Epithelial cell of alveolus of lung (primary cell): ENCODE data around the gene HPS3. TPM values are rescaled to one million over a fixed set of nuclear protein-coding genes. Genes with fewer than 3 reads are reported as not detected.

Experiments
- total RNA-seq: library from RNA; depleted of rRNA; stranded (reverse); fragments of >200 nt; gene quantifications from 2 replicates; pipeline ENCODE4 v1.2.1, GENCODE V29; 2015

HPS3 gene, protein sequence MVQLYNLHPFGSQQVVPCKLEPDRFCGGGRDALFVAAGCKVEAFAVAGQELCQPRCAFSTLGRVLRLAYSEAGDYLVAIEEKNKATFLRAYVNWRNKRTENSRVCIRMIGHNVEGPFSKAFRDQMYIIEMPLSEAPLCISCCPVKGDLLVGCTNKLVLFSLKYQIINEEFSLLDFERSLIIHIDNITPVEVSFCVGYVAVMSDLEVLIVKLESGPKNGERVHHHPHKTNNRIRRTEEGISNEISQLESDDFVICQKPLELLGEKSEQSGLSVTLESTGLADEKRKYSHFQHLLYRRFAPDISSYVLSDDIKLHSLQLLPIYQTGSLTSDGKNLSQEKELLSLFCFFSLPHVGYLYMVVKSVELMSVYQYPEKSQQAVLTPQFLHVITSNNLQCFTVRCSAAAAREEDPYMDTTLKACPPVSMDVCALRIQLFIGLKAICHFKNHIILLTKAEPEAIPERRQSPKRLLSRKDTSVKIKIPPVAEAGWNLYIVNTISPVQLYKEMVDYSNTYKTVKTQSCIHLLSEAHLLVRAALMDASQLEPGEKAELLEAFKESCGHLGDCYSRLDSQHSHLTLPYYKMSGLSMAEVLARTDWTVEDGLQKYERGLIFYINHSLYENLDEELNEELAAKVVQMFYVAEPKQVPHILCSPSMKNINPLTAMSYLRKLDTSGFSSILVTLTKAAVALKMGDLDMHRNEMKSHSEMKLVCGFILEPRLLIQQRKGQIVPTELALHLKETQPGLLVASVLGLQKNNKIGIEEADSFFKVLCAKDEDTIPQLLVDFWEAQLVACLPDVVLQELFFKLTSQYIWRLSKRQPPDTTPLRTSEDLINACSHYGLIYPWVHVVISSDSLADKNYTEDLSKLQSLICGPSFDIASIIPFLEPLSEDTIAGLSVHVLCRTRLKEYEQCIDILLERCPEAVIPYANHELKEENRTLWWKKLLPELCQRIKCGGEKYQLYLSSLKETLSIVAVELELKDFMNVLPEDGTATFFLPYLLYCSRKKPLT
- 22.3 and 27.7 TPM in 2 replicates for total RNA-seq

DNA sequence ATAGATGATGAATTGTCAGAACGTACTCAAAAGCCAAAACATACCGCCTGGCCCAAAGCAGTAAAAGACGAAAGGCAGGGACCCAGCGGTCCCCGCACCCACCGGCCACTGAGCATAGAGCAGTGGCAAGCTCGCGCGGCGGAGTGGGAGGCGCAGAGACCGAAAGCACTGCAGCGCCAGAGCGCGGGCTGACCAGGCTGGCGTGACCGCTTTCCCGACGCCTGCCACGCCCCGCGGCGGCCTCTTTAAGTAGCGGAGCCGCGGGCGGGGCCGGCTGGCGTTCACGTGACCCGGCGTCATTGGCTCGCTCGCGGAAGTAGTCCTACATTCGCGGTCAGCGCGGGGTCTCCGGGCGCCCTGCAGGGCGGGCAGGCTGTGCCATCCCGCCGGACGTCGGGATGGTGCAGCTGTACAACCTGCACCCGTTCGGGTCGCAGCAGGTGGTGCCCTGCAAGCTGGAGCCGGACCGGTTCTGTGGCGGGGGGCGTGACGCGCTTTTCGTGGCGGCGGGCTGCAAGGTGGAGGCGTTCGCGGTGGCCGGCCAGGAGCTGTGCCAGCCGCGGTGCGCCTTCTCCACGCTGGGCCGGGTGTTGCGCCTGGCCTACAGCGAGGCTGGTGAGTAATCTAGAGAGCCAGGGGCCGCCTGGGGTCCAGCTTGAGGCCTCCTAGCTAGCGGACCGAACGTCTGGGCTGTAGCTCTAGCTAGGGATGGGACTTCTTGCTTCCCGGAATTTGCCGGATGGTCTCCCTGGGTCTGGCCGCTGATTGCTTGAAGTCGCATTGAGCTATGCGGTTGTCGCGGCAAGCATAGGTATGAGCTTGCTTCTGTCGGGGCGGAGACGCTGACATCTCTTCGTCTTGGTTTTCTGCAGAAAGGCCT lies at the start of gene HPS3:
TSS of gene HPS3 (plus strand) at position 313 of the 880 bp plus-strand sequence. CDS start at position 399, 86 bp downstream.

DNA sequence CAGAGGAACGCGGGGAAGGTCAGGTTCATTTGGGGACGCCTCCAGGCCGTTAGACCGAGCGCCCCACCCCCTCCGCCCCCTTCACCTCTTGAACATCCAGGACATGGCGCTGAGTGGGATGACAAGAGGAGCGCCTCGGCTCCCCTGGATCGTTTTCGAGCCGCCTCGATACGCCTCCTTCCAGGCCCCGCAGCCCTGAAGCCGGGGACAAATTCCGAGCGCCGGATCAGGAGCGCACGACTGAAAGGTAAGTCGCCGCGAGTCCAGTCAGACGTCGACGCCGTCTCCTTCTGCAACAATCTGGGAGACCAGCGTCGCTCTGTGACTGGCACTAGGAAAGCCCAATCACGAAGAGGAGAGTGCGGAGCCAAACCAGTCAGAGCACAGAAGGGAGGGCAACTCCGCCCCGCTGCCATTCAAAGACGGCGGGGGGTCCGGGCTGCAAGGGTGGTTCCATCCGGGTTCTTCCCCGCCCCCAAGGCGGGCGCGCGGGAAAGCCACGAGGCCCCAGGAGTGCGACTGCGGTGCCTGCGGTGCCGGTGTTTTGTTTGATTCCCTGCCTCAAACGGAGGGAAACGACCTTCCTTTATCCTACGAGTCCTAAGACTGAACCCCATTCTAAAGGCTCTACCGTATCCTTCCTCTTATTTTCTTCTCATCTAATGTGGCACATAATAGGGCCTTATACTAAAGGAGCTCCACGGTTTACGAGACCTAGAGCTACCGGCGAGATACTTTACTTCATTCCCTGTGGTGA lies 43.0 kb upstream of the HPS3 start, which contains the start of gene HLTF:
TSS of gene HLTF (minus strand) at position 302 of the 757 bp plus-strand sequence. CDS start at position 105, 197 bp downstream.

DNA sequence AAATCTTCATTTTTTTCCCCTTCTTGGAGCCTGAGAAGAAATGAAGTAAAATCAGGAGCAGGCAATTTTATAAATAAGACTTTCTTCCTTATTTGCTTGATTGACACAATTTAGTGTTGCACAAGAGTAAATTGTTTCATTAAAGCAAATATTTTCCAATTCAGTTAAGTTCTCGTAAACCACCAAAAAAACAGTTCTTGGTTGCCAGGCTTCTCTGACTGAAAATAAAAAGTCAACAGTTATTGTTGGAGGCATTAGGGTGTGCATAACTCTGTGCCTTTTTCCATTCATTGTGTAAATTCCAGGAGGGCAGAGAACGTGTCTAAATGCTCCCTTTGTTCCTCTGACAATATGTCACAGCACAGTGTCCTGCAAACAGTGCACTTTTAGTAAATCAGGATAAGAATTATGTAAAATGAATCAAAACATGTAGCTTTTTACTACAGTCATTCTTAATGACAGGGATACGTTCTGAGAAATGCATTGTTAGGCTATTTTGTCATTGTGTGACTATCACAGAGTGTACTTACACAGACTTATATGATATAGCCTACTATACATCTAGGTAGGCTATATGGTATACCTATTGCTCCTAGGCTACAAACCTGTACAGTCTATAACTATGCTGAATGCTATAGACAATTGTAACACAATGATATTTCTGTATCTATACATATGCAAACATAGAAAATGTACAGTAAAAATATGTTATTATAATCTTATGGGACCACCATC lies 92.5 kb downstream of the HPS3 start, which contains the start of gene CP:
TSS of gene CP (minus strand) at position 47 of the 735 bp plus-strand sequence. CDS start at position 10, 37 bp downstream.

Other genes with a start within 250 kb of the HPS3 start
- gene GYG1, start 138.1 kb upstream of the HPS3 start, total RNA-seq, result 34.1 and 67.1 TPM in 2 replicates
- 27.7 and 45.3 TPM in 2 replicates for gene HLTF, start 43.1 kb upstream of the HPS3 start, total RNA-seq
- 1.0 and 1.8 TPM in 2 replicates for gene CP, start 92.2 kb downstream of the HPS3 start, total RNA-seq
- gene TM4SF18, start 204.0 kb downstream of the HPS3 start, total RNA-seq, result 0.56 and 2.2 TPM in 2 replicates
- gene TM4SF1, start 248.0 kb downstream of the HPS3 start, total RNA-seq, result 68.7 and 157 TPM in 2 replicates